H1 (cell line): ENCODE data around the gene CSNK1A1.

ENCODE experiments used
- CREB1 ChIP-seq: IDR thresholded peaks from 2 replicates; pipeline ENCODE4 v1.6.1; 2012; ENCODE audit warnings: inconsistent platforms
- CTCF ChIP-seq, 3 experiments: IDR thresholded peaks; 1 replicate in 2 of 3; 2 replicates in 1 of 3; pipeline versions ENCODE4 v1.5.1 to v1.6.1; 2011; ENCODE audit warnings: low read length in 3 of 3, mild to moderate bottlenecking in 3 of 3, inconsistent platforms in 2 of 3, low read depth in 1 of 3, moderate library complexity in 1 of 3; ENCODE audit not compliant: insufficient read depth in 1 of 3; ENCODE audit errors: control extremely low read depth in 1 of 3
- POLR2A ChIP-seq, 2 experiments: IDR thresholded peaks; 1 replicate in 1 of 2; 2 replicates in 1 of 2; pipeline ENCODE4 v1.6.1; 2011; ENCODE audit warnings: low read depth in 2 of 2, low read length in 2 of 2, mild to moderate bottlenecking in 2 of 2; ENCODE audit errors: control extremely low read depth in 1 of 2
- RBBP5 ChIP-seq: IDR thresholded peaks from 2 replicates; pipeline ENCODE4 v1.7.1; 2012; ENCODE audit warnings: low read depth, mild to moderate bottlenecking, inconsistent platforms, low read length, moderate library complexity, borderline replicate concordance
- SIN3A ChIP-seq, 2 experiments: IDR thresholded peaks in 1 of 2; conservative IDR thresholded peaks in 1 of 2; 2 replicates each; pipeline ENCODE4 v1.6.1; 2011 to 2012; ENCODE audit warnings: low read length in 2 of 2, improper control_type of control experiment in 1 of 2, low read depth in 1 of 2, mild to moderate bottlenecking in 1 of 2

- no peak for TF ChIP-seq POLR2A (IDR thresholded peaks at IDR 0.05; ENCODE audit: control extremely low read depth in 1 of 2, low read depth in 2 of 2, low read length in 2 of 2)
- no peak for TF ChIP-seq CTCF (IDR thresholded peaks at IDR 0.05; ENCODE audit: control extremely low read depth in 1 of 3, insufficient read depth in 1 of 3, low read depth in 1 of 3, low read length in 3 of 3)
- TF ChIP-seq SIN3A (conservative IDR thresholded peaks at IDR 0.05 in 1 of 2, IDR thresholded peaks at IDR 0.05 in 1 of 2; ENCODE audit: low read depth in 1 of 2, low read length in 2 of 2), result no peak
- no peak for TF ChIP-seq CREB1
- TF ChIP-seq RBBP5, result no peak
Observed at GRCh38 chr5:149488645-149489306, 62.5 kb downstream of the CSNK1A1 start.
